GM19397 (cell line): Measurements from ENCODE around the gene GAPDHS.

Source experiments
- ATAC-seq: cut with Tn5 transposase; IDR thresholded peaks from one replicate; pipeline ENCODE4 v1.9.1; 2021; ENCODE audit warnings: mild to moderate bottlenecking, moderate library complexity; ENCODE audit not compliant: unreplicated experiment

Gene GAPDHS

GRCh38 chr19:35582760-35583159 lies 49.5 kb downstream of the GAPDHS start:
- ATAC-seq: no peak

DNA sequence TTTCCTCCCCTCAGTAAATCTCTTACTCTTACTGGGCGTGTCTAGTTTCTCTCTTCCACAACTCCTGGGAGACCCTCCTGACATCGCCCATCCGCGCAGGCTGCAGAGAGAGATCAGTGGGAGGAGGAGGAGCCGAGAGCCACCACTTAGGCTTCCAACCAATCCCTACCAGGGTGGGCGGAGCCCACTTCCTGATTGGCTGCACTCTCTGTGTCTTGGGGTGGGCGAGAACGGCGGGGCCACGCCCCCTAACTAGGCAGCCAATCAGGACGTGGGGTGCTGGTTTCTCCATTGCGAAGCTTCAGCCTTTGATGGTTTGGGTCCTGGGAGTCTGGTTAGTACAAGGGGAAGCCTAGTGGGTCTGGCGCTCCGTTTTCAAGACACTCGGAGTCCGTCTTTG lies 52.6 kb downstream of the GAPDHS start, which contains the start of gene PMIS2:
Gene PMIS2 (plus strand): TSS at position 326 of the 400 bp plus-strand sequence. CDS start 87 bp downstream, outside the sequence.
- no peak for ATAC-seq

GRCh38 chr19:35587321-35587720 lies 54.1 kb downstream of the GAPDHS start:
- ATAC-seq: no peak

DNA sequence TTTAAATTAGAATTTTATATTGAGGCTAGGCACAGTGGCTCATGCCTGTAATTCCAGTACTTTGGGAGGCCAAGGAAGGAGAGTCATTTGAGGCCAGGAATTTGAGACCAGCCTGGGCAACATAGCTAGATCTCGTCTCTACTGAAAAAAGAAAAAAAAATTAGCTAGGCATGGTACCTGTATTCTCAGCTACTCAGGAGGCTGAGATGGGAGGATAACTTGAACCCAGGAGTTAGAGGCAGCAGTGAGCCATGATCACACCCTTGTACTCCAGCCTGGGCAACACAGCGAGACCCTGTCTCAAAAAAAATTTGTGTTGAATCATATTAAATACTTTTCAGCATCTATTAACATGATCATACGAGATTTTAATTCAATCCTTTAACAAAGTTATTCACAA lies 57.6 kb downstream of the GAPDHS start:
- no peak for ATAC-seq

DNA sequence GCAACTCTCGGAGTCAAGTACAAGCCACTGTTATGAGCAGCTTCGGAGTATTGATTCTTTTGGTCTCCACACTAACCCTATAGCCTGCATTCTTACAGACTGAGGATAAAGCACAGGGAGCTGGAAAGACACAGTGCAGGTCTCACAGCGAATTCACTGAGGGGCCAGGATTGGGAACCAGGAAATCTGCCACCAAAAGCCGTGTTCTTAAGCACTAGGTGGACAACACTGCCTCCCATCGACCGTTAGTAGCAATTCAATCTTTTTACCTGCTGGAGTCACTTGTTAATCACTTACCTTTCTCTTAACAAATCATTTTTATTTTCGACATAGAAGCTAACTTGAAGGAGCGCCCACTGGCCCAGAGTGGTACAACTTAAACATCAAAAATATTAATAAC lies 59.0 kb downstream of the GAPDHS start:
- no peak for ATAC-seq
